WERI-Rb-1 (cell line): ENCODE measurements around the gene RHOT2.

Experiments
- DNase-seq: peaks from one replicate; pipeline ENCODE4 v3.0.0-alpha.2; 2020
- H3K27ac ChIP-seq: fragments of 250-450 bp; sonication (Bioruptor Pico); 2 replicates; pipeline ENCODE4 v1.5.1; 2020; ENCODE audit warnings: mild to moderate bottlenecking, moderate library complexity
- H3K27me3 ChIP-seq: fragments of 250-450 bp; sonication (Bioruptor Pico); 2 replicates; pipeline ENCODE4 v1.5.1; 2021; ENCODE audit warnings: mild to moderate bottlenecking, low read depth, moderate library complexity; ENCODE audit not compliant: insufficient read depth, severe bottlenecking
- H3K36me3 ChIP-seq: fragments of 250-450 bp; sonication (Bioruptor Pico); 2 replicates; pipeline ENCODE4 v1.5.1; 2020; ENCODE audit warnings: mild to moderate bottlenecking, moderate library complexity
- H3K4me3 ChIP-seq: 2 replicates; pipeline ENCODE4 v1.5.1; 2011; ENCODE audit warnings: low read depth, mild to moderate bottlenecking, control low read depth, low read length
- H3K9me3 ChIP-seq: fragments of 250-450 bp; sonication (Bioruptor Pico); 2 replicates; pipeline ENCODE4 v1.5.1; 2021; ENCODE audit warnings: mild to moderate bottlenecking, moderate library complexity; ENCODE audit not compliant: severe bottlenecking
- TF ChIP-seq, protein P1 (sequence below): IDR thresholded peaks from 2 replicates; pipeline ENCODE4 v1.5.1; 2011; ENCODE audit warnings: low read depth, mild to moderate bottlenecking, control low read depth, inconsistent platforms, low read length

The RHOT2 gene

DNA sequence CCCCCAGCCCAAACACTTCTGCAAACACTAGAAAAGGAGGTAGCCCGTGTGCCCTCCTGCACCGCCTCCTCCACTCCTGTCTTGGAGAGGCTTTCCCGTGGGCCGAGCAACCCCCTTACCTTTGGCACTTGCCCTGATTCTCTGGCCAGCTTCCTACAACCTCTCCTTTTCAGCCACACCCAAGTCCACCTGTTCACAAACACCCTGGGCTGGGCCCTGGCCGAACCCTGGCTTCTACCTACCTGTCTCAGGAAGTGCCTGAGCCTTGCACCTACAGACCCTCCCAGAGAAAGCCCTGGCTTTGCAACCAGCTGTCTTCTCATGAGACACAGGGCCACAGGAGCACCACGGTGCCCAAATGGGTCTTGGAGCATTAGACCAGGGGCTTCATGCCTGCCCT, 51.0 kb downstream of the RHOT2 start:
- Histone ChIP-seq H3K9me3 (no peaks in the 10 kb centered on the region), H3K27me3 (no peaks in the 10 kb centered on the region), H3K36me3 (peaks cover 6% of the 10 kb centered on the region), H3K4me3 (no peak overlapping the region), H3K27ac (peak overlapping the region; percentile 47)
- DNase-seq: no peak
- TF ChIP-seq, protein P1, sequence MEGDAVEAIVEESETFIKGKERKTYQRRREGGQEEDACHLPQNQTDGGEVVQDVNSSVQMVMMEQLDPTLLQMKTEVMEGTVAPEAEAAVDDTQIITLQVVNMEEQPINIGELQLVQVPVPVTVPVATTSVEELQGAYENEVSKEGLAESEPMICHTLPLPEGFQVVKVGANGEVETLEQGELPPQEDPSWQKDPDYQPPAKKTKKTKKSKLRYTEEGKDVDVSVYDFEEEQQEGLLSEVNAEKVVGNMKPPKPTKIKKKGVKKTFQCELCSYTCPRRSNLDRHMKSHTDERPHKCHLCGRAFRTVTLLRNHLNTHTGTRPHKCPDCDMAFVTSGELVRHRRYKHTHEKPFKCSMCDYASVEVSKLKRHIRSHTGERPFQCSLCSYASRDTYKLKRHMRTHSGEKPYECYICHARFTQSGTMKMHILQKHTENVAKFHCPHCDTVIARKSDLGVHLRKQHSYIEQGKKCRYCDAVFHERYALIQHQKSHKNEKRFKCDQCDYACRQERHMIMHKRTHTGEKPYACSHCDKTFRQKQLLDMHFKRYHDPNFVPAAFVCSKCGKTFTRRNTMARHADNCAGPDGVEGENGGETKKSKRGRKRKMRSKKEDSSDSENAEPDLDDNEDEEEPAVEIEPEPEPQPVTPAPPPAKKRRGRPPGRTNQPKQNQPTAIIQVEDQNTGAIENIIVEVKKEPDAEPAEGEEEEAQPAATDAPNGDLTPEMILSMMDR: no peak

DNA sequence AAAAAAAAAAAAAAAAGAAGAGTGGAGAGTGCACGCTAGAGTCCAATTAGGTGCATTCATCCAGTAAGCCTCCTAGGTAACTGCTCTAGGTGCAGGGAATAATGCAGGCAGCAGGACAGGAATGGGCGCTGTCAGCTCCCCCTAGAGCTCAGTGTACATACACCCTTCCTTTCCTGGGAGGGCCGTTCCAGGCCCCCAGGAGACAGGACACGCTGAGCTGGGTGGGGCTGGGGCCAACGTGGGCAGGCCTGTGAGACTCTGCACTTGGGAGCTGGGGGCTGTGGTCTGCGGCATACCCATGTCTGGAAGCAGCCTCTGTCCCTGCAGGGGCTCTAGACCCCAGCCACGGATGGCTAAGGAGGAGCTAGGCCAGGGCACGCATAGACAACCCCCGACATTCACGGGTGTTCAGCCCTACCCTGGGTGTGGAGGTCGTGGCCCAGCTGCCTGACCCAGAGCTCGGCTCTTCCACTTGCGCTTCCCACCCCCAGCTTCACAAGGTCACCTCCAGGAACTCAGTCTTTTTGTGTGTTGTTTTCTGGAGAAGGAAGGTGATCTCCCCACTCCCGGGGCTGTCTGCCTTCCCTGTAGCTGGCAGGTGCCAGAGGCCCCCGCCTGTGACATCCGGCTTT, 52.0 kb downstream of the RHOT2 start:
- peak overlapping the region; percentile 99 for H3K27ac ChIP-seq
- TF ChIP-seq, protein P1: peak; percentile 55
- peak; percentile 63 for DNase-seq
- H3K4me3 ChIP-seq: peak overlapping the region; percentile 73
- peaks cover 6% of the 10 kb centered on the region for H3K36me3 ChIP-seq
- H3K27me3 ChIP-seq: no peaks in the 10 kb centered on the region
- no peaks in the 10 kb centered on the region for H3K9me3 ChIP-seq

DNA sequence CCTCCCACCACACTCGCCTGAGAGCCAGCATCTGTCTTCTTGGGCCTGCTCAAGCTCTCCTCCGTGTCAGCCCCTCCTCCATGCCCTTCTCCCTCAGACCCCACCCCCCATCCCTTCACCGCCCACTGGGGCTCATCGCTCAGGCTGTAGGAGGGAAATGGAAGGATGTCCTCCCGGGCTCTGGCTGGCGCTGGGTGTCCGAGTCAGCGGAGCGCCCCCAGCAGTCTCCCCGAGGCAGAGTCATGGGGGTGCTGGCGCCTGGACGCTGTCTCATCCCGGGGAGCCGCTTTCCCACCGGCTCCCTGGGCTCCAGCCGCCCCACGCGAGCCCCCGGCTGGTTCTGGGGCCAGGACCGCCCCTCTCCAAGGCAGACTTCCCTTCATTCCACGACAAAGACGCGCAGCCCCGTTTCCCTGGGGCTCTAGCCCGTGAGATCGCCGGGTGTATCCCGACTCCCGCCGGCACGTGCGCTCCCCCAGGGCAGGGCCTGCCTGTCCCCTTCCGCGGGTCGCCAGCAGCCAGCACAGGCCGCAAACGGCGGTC, 52.6 kb downstream of the RHOT2 start:
- TF ChIP-seq, protein P1: peak; percentile 43
- peak overlapping the region; percentile 73 for H3K4me3 ChIP-seq
- H3K9me3 ChIP-seq: no peaks in the 10 kb centered on the region
- peak overlapping the region; percentile 99 for H3K27ac ChIP-seq
- DNase-seq: peak; percentile 92
- H3K27me3 ChIP-seq: no peaks in the 10 kb centered on the region
- H3K36me3 ChIP-seq: peaks cover 6% of the 10 kb centered on the region

DNA sequence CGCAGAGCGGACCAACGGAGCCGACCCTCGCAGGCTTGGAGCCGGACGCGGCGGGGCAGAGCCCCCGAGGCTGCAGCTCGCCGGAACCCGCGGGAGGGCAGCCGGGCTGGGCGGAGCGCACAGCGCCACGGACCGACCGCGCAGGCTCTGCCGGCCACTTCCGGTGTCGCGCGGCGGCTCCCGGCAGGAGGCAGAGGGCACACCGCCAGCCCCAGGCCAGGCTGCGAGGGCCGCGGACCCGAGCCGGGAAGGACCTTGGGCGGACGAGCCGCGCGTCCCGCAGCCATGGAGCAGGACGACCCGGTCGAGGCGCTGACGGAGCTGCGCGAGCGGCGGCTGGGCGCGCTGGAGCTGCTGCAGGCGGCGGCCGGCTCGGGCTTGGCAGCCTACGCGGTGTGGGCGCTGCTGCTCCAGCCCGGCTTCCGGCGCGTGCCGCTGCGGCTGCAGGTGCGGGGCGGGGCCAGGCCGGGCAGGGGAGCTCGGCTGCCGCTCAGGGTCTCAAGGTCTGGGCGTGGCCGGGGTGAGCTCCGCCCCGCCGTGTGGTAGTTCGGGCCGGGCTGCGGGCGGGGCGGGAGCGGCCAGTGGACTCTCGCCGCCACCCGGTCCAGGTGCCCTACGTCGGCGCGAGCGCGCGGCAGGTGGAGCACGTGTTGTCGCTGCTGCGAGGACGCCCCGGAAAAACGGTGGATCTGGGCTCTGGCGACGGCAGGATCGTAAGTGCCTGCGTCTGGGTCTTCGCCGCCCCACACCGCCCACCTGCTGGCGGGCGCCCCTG, 53.2 kb downstream of the RHOT2 start, which contains the start of gene ANTKMT:
TSS of gene ANTKMT (plus strand) at position 157 of the 775 bp plus-strand sequence. CDS start at position 286, 129 bp downstream.
- H3K27me3 ChIP-seq: no peaks in the 10 kb centered on the region
- peak within 1 kb of the TSS; percentile 73 for H3K4me3 ChIP-seq
- H3K27ac ChIP-seq: peak within 1 kb of the TSS; percentile 99
- TF ChIP-seq, protein P1: no peak
- H3K36me3 ChIP-seq: peaks cover 6% of the 10 kb centered on the region
- H3K9me3 ChIP-seq: no peaks in the 10 kb centered on the region
- peak; percentile 92 for DNase-seq

DNA sequence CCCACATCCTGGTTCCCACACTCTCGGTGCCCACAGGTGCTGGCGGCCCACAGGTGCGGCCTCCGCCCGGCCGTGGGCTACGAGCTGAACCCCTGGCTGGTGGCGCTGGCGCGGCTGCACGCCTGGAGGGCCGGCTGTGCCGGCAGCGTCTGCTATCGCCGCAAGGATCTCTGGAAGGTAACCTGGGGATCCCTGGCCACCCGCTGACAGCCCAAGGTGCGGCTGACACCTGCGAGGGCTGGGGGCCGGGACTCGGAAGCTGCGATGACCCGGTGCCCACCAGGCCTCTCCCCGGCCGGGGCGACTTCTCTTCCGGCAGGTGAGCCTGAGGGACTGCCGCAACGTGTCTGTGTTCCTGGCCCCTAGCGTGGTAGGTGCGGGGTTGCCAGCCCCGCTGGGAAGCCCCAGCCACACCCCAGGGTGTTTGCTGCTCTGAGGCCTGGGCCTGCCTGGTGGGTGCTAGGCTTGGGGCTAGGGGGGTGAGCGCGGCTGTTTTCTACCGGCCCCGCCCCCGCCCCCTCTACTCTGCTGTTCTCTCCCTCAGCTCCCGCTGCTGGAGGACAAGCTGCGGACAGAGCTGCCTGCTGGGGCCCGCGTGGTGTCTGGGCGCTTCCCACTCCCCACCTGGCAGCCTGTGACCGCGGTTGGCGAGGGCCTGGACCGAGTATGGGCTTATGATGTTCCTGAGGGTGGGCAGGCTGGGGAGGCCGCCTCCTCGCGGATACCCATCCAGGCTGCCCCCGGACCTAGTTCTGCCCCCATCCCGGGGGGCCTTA, 54.0 kb downstream of the RHOT2 start:
- TF ChIP-seq, protein P1: no peak
- Histone ChIP-seq H3K36me3 (peaks cover 6% of the 10 kb centered on the region), H3K9me3 (no peaks in the 10 kb centered on the region), H3K27me3 (no peaks in the 10 kb centered on the region), H3K4me3 (peak overlapping the region; percentile 29), H3K27ac (peak overlapping the region; percentile 99)
- no peak for DNase-seq
